GM21576 (cell line): ENCODE data around the gene NAGPA.
"Not testable (repeated sequence)": the region's sequence is repeated elsewhere in the genome, so short reads cannot be mapped to it uniquely, and the experiment has no call there.

Experiments
- ATAC-seq: cut with Tn5 transposase; IDR thresholded peaks from one replicate; pipeline ENCODE4 v1.9.1; 2021; ENCODE audit warnings: mild to moderate bottlenecking, moderate library complexity; ENCODE audit not compliant: unreplicated experiment

Gene NAGPA

GRCh38 chr16:5033256-5034166, at the start of gene NAGPA:
TSS of gene NAGPA (minus strand) at chr16:5033935. CDS start at chr16:5033914, 21 bp downstream.
- ATAC-seq: peak; percentile 76

GRCh38 chr16:5080996-5081395, 47.3 kb upstream of the NAGPA start:
- ATAC-seq: not testable (repeated sequence)

- not testable (repeated sequence) for ATAC-seq
These were observed 46.7 kb upstream of the NAGPA start for GRCh38 chr16:5080461-5080860.

GRCh38 chr16:5078626-5079025, 44.9 kb upstream of the NAGPA start:
- no peak for ATAC-seq

- no peak for ATAC-seq
These were observed 43.6 kb upstream of the NAGPA start for GRCh38 chr16:5077304-5077703.

- ATAC-seq: no peak
These were observed 41.9 kb upstream of the NAGPA start for GRCh38 chr16:5075637-5076036.

- not testable (repeated sequence) for ATAC-seq
These were observed 40.0 kb upstream of the NAGPA start for GRCh38 chr16:5073771-5074170.

- ATAC-seq: no peak
These were observed 39.5 kb upstream of the NAGPA start for GRCh38 chr16:5073279-5073629.

- ATAC-seq: no peak
These were observed 38.9 kb upstream of the NAGPA start for GRCh38 chr16:5072334-5073278.

GRCh38 chr16:5071681-5072333, 38.1 kb upstream of the NAGPA start, which contains the start of gene ALG1:
TSS of gene ALG1 (plus strand) at chr16:5071843. CDS start at chr16:5071850, 7 bp downstream.
- ATAC-seq: peak; percentile 73

- ATAC-seq: no peak
These were observed 37.6 kb upstream of the NAGPA start for GRCh38 chr16:5071341-5071680.

GRCh38 chr16:5070431-5071186, 36.9 kb upstream of the NAGPA start:
- no peak for ATAC-seq

GRCh38 chr16:5069854-5070253, 36.1 kb upstream of the NAGPA start:
- ATAC-seq: no peak

- ATAC-seq: no peak
These were observed 35.3 kb upstream of the NAGPA start for GRCh38 chr16:5069048-5069447.

- no peak for ATAC-seq
These were observed 32.8 kb upstream of the NAGPA start for GRCh38 chr16:5066511-5066910.

GRCh38 chr16:5065813-5066212, 32.1 kb upstream of the NAGPA start, which contains the start of gene C16orf89:
TSS of gene C16orf89 (minus strand) at chr16:5065956. CDS start at chr16:5065908, 48 bp downstream.
- ATAC-seq: no peak

GRCh38 chr16:5065326-5065725, 31.6 kb upstream of the NAGPA start:
- no peak for ATAC-seq

GRCh38 chr16:5064915-5065314, 31.2 kb upstream of the NAGPA start:
- ATAC-seq: no peak

GRCh38 chr16:5062790-5063765, 29.3 kb upstream of the NAGPA start:
- ATAC-seq: no peak
